HTR-8/SVneo (cell line): Measurements from ENCODE around the gene FAU.
"Not testable (repeated sequence)": the region's sequence is repeated elsewhere in the genome, so short reads cannot be mapped to it uniquely, and the experiment has no call there.

ENCODE experiments used
- DNase-seq: peaks from one replicate; pipeline ENCODE4 v3.0.0; 2011; ENCODE audit warnings: low spot score, mixed read lengths; ENCODE audit not compliant: insufficient read length
- FAIRE-seq: peaks from 2 replicates; lab custom pipeline; 2011; peaks lifted over from hg19 to GRCh38; lab: Jason Lieb, UNC

Gene FAU

DNA sequence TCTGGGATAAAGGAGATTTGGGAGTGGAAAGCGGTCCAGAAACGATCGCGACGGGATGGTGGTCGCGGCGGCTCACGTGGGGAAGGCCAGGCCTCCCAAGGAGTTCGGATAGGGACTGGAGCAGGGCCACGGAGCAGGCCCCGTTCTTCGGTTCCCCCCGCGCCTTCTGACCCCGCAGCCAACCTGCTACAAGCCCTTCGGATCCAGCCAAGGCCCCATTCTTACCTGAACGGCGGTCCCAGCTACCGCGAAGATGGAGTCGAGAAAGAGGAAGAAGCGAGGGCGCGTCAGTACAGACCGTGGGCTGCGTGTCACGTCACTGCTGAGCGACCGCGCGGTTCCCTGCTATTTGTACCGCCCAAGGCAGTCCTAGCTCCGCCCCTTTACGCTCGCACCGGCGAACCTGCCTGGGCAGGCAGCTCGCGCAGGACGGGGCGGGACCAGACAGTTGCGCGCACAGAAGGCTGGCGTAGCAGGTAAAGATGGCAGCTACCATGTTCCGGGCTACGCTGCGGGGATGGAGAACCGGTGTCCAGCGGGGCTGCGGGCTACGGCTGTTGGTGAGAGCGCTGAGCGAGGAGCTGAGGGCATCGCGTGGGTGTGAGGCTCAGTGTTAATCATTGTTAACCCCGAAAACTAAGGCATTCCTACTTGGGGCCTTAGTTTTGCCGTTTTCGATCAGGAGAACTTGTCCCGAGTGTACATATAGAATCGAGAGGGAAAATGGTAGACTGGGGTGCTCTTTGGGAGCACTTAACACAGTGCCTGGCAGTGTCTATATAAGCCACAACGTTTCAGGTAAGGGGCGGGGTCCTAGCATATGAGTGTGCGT lies at the start of gene FAU, which contains the start of gene MRPL49:
Gene FAU, minus strand, starts transcription at position 270 of the 832 bp plus-strand sequence. CDS start 321 bp downstream, outside the sequence.
Gene MRPL49, plus strand, starts transcription at position 457 of the 832 bp plus-strand sequence. Its CDS starts 26 bp downstream, at position 483.
- FAIRE-seq, result peak; percentile 97

DNA sequence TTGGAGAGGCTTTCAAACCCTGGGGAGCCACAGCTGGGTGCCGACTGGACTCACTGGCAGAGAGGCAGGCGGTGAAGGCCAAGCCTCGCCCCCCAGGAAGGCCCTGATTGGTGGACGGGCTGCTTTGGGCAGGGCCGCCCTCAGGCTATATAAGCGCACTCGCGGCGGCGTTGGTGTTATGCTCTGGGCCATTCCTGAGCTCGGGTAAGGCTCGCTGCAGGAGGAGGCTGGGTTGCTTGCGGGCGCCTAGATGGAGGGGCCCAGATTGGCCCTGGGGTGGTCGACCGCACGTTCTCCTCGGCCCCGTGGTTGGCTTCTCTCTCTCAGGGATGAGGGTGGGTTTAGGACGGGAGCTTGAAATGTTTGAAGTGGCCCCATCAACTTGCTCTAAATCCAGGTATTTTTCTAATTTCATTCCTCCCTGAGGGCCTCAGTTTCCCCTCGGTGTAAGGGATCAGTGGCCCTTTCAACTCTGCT lies 48.2 kb upstream of the FAU start, which contains the start of gene SPDYC:
Gene SPDYC, plus strand, starts transcription at position 176 of the 477 bp plus-strand sequence. CDS start 1,125 bp downstream, outside the sequence.
- FAIRE-seq, result no peak
- no peak for DNase-seq

More for the DNA sequence above, at the start of gene FAU, which contains the start of gene MRPL49:
- DNase-seq, result peak; percentile 96

DNA sequence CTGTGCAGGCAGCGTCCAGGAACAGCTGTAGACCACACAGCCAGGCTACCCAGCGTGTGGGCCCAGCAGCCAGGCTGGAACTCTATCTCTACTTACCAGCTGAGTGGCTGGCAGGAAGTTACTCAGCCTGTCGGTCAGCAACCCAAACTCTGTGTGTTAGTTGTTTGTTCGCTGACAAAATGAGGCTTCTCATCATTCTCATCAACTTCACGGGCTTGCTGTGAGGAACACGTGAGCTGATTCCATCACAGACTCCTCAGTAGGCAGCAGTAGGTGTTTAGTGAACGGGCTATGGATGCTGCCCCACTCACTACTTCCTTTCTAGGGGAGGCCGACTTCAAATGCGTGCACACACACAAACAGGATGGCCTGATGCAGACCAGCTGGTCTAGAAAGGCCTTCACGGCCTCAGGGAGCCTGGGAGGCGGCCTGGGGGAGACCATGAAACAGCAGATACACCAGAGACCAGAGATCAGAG lies 47.3 kb upstream of the FAU start:
- no peak for FAIRE-seq
- no peak for DNase-seq

DNA sequence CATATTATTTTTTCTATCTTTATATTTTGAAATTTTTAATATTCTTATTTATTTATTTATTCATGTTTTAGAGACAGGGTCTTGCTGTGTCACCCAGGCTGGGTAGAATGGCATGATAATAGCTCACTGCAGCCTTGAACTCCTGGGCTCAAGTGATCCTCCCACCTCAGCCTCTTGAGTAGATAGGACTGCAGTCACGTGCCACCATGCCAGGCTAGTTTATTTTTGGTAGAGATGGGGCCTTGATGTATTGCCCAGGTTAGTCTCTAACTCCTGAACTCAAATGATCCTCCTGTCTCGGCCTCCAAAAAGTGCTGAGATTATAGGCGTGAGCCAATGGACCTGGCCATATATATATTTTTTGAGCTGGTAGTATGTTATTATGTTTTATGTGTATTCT lies 45.7 kb upstream of the FAU start:
- FAIRE-seq (no peak), DNase-seq (no peak)

DNA sequence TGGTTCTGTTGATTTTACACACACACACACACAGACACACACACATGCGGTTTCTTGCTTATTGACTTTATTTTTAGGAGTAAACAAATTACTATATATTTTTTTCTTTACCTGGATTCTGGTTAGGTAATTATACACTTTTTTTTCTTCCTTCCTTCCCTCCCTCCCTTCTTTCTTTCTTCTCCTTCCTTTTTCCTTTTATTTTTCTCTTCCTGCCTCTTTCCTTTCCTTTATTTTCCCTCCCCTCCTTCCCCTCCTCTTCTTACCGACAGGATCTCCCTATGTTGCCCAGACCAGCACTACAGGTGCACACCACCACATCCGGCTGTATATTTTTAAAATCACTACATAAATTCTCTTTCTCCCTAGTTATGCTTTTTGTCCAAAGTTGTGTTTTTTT lies 45.0 kb upstream of the FAU start:
- DNase-seq, result no peak
- FAIRE-seq, result no peak

DNA sequence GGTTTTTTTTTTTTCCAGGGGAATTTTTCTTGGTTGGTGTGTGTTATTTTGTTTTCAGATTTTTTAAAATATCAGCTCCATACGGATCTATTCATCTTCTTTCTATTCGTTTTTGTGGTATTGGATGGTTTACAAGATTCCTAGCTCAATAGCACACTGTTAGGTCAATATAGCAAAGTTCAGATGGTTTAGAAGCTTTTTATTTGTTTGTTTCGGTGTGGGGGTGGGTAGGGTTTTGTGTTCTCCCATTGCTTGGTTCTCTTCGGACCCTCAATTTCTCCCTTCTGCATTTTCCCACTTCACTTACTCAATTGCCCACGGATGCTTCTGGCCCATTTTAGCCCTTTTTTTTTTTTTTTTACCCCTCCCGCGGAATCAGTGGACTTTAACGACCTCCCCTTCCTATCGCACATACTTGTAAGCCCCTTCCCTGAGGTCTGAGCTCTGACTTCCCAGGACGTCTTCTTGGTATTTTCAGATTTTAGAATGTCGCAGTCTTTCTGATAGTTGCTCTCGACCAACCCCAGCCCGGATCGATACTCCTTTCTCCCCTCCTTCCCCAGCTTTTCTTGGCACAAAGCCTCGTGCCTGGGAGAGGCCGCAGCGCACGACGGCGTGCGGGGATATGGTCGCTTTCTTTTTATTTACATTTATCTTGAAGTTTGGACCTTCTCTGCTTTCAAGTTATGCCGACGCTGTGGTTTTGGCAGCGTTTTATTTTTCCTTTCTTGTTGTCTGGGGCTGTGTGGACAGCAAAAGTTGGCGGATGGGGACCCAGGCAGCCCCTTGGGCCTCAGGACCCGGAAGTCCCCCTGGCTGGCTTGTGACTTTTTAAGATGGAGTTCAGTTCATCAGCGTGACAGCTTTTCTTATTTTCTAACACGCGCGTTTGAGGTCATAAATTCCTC lies 43.7 kb upstream of the FAU start:
- DNase-seq, result no peak

DNA sequence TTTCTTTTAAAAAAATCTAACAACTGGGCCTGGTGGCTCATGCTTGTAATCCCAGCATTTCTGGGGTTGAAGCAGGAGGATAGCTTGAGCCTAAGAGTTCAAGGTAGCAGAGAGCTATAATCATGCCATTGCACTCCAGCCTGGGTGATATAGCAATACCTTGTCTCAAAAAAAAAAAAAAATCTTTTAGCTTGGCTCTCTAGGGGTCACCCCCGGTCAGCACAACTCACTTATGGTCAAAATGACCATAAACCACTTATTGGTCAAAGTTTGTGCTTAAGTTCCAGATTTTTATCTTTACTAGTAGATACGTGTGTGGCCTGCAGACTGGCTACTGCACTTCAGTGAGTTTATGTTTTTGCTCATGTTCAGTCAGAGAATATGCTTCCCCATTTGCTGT lies 41.8 kb upstream of the FAU start:
- no peak for FAIRE-seq
- no peak for DNase-seq

More for the DNA sequence above, 43.7 kb upstream of the FAU start:
- FAIRE-seq, result no peak

DNA sequence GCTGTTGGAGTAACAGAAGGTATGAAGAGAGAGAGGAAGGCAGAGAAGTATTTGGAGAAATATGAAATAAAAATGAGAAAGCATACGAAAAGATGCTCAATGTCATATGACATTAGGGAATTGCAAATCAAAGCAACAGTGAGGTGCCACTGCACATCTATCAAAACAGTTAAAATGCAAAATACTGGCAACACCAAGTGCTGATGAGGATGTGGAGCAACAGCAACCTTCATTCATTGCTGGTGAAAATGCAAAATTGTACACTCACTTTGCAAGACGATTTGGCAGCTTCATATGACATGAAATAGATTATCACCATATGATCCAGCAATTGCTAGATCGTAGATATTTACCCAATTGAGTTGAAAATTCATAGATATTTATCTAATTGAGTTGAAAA lies 38.7 kb upstream of the FAU start:
- DNase-seq (no peak), FAIRE-seq (no peak)

DNA sequence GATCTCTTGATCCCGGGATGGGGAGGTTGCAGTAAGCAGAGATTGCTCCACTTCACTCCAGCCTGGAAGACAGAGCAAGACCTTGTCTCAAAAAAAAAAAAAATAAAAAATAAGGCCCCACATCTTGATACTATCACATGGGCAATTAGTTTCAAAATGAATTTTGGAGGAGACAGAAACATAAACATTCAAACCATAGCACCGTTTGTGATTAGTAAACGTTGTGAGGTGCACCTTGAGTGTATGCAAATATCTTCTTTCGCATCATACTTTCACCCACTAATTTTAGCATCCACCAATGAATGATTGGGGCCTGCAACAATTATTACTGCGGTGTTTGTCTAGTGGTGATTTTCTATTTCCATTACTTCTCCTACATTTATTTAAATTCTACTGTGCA lies 37.1 kb upstream of the FAU start:
- DNase-seq (no peak), FAIRE-seq (no peak)

DNA sequence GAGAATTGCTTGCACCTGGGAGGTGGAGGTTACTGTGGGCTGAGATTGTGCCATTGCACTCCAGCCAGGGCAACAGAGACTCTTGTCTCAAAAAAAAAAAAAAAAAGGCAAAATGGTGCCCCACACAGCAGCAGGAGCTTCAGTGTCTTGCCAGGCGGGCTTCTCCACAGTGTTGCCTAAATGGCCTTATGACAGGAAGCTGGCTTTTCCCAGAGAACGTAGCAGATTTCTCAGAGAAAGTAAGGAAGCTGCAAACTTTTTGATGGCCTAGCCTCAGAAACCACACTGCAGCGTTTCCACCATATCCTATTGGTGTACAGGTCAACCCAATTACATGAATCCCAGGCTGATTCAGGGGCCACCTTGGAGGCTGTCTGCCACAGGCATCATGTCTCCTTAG lies 35.4 kb upstream of the FAU start:
- DNase-seq (no peak), FAIRE-seq (no peak)

DNA sequence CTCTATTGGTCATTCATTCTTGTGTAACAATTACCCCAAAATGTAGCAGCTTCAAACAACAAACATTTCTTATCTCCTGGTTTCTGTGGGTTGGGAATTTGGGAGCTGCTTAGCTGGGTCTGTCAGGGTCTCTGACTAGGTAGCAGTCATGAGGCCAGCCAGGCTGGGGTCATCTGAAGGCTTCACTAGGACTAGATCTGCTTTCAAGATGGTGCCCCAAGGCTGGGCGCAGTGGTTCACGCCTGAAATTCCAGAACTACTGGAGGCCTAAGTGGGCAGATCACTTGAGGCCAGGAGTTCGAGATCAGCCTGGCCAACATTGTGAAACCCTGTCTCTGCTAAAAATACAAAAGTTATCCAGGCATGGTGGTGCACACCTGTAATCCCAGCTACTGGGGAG lies 35.0 kb upstream of the FAU start:
- DNase-seq, result no peak
- FAIRE-seq, result no peak

DNA sequence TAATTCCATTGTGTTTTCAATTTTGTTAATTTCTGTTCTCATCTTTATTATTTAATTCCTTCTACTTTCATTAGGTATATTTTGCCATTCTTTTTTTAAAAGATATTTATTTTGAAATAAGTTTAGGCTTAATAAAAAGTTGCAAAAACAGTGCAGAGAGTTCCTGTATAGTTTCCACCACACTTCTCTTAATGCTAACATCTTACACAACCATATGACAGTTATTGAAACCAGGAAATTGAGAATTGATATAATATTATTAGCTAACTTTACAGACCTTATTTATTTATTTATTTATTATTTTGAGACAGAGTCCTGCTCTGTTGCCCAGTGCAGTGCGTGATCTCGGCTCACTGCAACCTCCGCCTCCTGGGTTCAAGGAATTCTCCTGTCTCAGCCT lies 34.3 kb upstream of the FAU start:
- FAIRE-seq (no peak), DNase-seq (no peak)

DNA sequence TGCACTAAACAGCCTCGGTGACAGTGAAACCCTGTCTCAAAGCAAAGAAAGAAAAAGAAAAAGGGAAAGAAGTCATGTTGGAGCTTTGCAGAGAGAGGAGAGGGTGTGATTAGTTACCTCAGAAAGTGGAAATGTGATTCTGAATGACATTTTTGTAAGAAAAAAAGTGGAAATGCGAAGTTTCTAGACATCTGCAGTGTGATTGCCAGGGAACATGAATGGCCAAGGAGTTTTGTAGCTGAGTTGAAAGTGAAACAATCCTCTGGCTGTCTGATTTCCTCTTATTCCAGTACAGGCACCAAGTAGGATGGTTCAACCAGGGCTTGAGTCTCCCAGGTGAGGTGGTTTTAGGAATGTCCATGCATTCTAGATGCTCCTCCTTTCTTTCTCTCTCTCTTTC lies 30.2 kb upstream of the FAU start:
- no peak for FAIRE-seq
- DNase-seq, result no peak

DNA sequence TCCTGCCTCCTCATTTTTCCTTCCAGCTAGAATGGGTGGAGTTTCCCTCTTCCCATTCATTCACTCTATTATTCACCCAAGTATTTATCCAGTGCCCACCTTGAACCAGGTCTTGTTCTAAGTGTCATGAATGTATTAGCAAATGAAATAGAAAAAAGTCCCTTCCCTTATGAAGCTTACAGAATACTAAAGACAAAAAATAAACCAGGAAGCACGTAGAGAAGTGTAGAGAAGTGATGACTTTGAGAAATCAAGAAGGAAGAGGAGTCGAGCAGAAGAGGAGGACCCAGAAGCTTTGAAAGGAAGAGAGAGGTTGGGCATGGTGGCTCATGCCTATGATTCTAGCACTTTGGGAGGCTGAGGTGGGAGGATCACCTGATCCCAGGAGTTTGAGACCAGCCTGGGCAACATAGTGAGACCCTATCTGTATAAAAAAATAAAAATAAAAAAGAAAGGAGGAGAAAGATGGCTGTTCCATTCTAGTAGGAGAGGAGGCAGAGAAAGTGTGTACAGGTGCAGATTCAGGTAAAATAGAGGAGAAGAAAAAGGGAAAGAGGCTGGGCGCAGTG lies 29.5 kb upstream of the FAU start:
- DNase-seq (no peak), FAIRE-seq (no peak)

DNA sequence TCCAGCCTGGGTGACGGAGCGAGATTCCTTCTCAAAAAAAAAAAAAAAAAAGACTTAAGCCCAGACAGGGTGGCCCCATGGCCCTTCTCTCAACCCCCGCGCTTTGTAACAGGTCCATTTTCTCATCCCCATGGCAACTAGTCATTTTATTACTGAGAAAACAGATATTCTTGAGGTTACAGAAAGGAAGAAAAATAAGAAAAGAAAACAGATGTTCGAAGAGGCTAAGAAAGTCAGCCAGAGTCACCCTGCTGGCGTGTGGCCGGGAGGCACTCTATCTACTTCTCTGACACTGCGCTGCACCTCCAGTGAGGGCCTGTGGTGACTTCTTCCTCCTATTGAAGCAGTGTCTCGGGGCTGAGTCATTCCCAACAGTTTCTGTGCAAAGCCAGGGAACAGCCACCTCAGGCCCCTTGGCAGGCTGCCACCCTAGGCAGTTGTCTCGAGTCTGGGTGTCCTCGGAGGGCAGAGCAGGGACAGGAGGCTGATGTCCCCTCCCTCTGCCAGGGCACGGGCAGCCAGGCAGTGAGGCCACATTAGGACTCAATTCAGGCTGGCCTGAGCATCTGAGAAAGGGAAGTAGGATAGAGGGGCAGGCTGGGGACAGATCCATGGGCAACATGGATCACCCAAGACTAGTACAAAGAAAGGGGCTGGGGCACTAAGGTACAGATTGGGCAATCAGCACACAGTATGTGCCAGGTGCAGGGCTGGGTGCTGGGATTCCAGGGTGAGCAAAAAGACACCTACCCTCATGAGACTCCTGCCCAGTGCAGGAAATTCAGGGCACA lies 28.8 kb upstream of the FAU start:
- DNase-seq (peak; percentile 77), FAIRE-seq (no peak)

DNA sequence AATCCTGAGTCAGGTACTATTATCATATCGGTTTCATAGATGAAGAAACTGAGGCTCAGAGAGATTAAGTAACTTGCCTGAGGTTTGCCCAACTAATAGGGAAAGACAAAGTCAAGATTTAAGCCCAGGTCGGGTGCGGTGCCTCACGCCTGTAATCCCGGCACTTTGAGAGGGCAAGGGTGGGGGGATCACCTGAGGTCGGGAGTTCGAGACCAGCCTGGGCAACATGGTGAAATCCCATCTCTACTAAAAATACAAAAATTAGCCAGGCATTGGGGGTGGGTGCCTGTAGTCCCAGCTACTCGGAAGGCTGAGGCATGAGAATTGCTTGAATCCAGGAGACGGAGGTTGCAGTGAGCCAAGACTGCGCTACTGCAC lies 28.2 kb upstream of the FAU start:
- not testable (repeated sequence) for DNase-seq, FAIRE-seq

DNA sequence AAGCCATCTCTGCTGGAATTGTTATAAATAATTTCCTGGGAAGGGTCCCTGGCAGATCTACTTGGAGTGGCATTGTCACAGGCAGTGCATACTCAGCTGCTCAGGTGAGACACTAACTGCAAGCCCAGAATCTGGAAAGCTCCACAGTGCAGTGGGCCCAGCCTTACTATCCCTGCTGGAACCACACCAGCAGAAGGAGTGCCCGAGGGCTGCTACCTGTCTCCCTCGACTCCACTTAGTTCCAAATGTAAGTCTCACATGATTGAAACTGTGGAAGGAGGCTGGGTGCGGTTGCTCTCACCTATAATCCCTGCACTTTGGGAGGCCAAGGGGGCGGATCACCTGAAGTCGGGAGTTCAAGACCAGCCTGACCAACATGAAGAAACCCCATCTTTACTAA lies 26.7 kb upstream of the FAU start:
- no peak for DNase-seq
- no peak for FAIRE-seq

DNA sequence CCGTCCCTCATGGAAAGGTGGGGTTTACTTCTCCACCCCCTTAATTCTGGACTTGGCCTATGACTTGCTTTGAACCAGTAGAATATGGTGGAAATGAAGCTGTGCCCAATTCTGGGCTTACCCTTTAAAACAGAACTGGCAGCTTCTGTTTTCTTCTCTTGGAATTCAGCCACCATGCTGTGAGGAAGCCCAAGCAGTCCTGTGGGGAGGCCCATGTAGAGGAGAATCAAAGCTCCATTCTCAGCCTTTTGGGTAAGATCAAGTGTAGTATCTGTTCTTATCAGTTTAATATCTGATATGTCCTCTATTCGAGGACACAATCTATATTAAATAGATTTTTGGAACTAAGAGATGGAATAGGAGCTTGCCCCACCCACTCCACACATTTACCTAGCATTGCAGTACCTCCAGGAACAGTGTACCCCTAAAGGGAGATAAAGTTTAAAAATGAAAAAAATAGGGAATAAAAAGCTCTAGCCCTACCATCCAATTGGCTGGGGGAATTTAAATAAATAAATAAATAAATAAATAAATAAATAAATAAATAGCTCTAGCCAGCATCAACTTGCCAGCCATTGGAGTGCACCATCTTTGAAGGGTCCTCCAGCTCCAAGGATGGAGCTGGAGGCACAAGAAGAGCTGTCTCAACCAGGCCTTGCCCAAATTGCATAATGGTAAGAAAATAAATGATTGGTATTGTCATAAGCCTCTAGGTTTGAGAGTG lies 25.6 kb upstream of the FAU start:
- DNase-seq, result no peak
- no peak for FAIRE-seq
